WERI-Rb-1 (cell line): Measurements from ENCODE around the gene ANKRD50.

ENCODE experiments used
- DNase-seq: peaks from one replicate; pipeline ENCODE4 v3.0.0-alpha.2; 2020
- H3K27ac ChIP-seq: fragments of 250-450 bp; sonication (Bioruptor Pico); 2 replicates; pipeline ENCODE4 v1.5.1; 2020; ENCODE audit warnings: mild to moderate bottlenecking, moderate library complexity
- H3K27me3 ChIP-seq: fragments of 250-450 bp; sonication (Bioruptor Pico); 2 replicates; pipeline ENCODE4 v1.5.1; 2021; ENCODE audit warnings: mild to moderate bottlenecking, low read depth, moderate library complexity; ENCODE audit not compliant: insufficient read depth, severe bottlenecking
- H3K36me3 ChIP-seq: fragments of 250-450 bp; sonication (Bioruptor Pico); 2 replicates; pipeline ENCODE4 v1.5.1; 2020; ENCODE audit warnings: mild to moderate bottlenecking, moderate library complexity
- H3K4me3 ChIP-seq: 2 replicates; pipeline ENCODE4 v1.5.1; 2011; ENCODE audit warnings: low read depth, mild to moderate bottlenecking, control low read depth, low read length
- H3K9me3 ChIP-seq: fragments of 250-450 bp; sonication (Bioruptor Pico); 2 replicates; pipeline ENCODE4 v1.5.1; 2021; ENCODE audit warnings: mild to moderate bottlenecking, moderate library complexity; ENCODE audit not compliant: severe bottlenecking
- CTCF ChIP-seq: IDR thresholded peaks from 2 replicates; pipeline ENCODE4 v1.5.1; 2011; ENCODE audit warnings: low read depth, mild to moderate bottlenecking, control low read depth, inconsistent platforms, low read length

ANKRD50 gene

GRCh38 chr4:124632439-124632838 lies 80.1 kb downstream of the ANKRD50 start:
- H3K27ac ChIP-seq: no peak overlapping the region
- no peak overlapping the region for H3K4me3 ChIP-seq
- H3K36me3 ChIP-seq: no peaks in the 10 kb centered on the region
- no peaks in the 10 kb centered on the region for H3K9me3 ChIP-seq
- no peak for TF ChIP-seq CTCF
- H3K27me3 ChIP-seq: no peaks in the 10 kb centered on the region
- no peak for DNase-seq

- no peak overlapping the region for H3K27ac ChIP-seq
Observed at GRCh38 chr4:124631760-124632159, 80.8 kb downstream of the ANKRD50 start.

GRCh38 chr4:124629681-124630080 lies 82.9 kb downstream of the ANKRD50 start:
- TF ChIP-seq CTCF: no peak
- no peaks in the 10 kb centered on the region for H3K27me3 ChIP-seq

More at GRCh38 chr4:124631760-124632159, 80.8 kb downstream of the ANKRD50 start:
- Histone ChIP-seq H3K36me3 (no peaks in the 10 kb centered on the region), H3K9me3 (no peaks in the 10 kb centered on the region), H3K4me3 (no peak overlapping the region), H3K27me3 (no peaks in the 10 kb centered on the region)
- TF ChIP-seq CTCF: no peak
- no peak for DNase-seq

More at GRCh38 chr4:124629681-124630080, 82.9 kb downstream of the ANKRD50 start:
- Histone ChIP-seq H3K9me3 (no peaks in the 10 kb centered on the region), H3K27ac (no peak overlapping the region), H3K36me3 (no peaks in the 10 kb centered on the region), H3K4me3 (no peak overlapping the region)
- DNase-seq: no peak
